Measurements from ENCODE around the gene CHD6. TPM values are rescaled to one million over a fixed set of nuclear protein-coding genes. Genes with fewer than 3 reads are reported as not detected.

Gene CHD6
- total RNA-seq, 4 donors from 2014 or later = 18.5 to 49.3 (median 28.7) TPM

- ATAC-seq (ENCODE audit: low FRiP score) = peak; percentile 83
- no peak for TF ChIP-seq CTCF (IDR thresholded peaks at IDR 0.05)
- DNase-seq (ENCODE audit: low spot score) = no peak
These were observed 135.3 kb downstream of the CHD6 start for GRCh38 chr20:41482647-41483552.

- ATAC-seq (ENCODE audit: low FRiP score) = no peak
- TF ChIP-seq CTCF (IDR thresholded peaks at IDR 0.05) = no peak
- DNase-seq (ENCODE audit: low spot score) = no peak
These were observed 138.0 kb downstream of the CHD6 start for GRCh38 chr20:41480054-41480770.

- ATAC-seq (ENCODE audit: low FRiP score) = no peak
- TF ChIP-seq CTCF (IDR thresholded peaks at IDR 0.05) = no peak
- no peak for DNase-seq (ENCODE audit: low spot score)
These were observed 139.1 kb downstream of the CHD6 start for GRCh38 chr20:41479113-41479512.

GRCh38 chr20:41478026-41478425 is 140.2 kb downstream of the CHD6 start:
- ATAC-seq (ENCODE audit: low FRiP score) = no peak
- no peak for TF ChIP-seq CTCF (IDR thresholded peaks at IDR 0.05)
- no peak for DNase-seq (ENCODE audit: low spot score)

- no peak for DNase-seq (ENCODE audit: low spot score)
- no peak for ATAC-seq (ENCODE audit: low FRiP score)
- TF ChIP-seq CTCF (IDR thresholded peaks at IDR 0.05) = no peak
These were observed 141.7 kb downstream of the CHD6 start for GRCh38 chr20:41476446-41476845.

- ATAC-seq (ENCODE audit: low FRiP score) (peak; percentile 73), DNase-seq (ENCODE audit: low spot score) (no peak)
- TF ChIP-seq CTCF (IDR thresholded peaks at IDR 0.05) = no peak
These were observed 142.2 kb downstream of the CHD6 start for GRCh38 chr20:41476013-41476441.
